HFFc6 (cell line): ENCODE data around the gene GIGYF2. TPM values are rescaled to one million over a fixed set of nuclear protein-coding genes. Genes with fewer than 3 reads are reported as not detected.
"Not testable (repeated sequence)": the region's sequence is repeated elsewhere in the genome, so short reads cannot be mapped to it uniquely, and the experiment has no call there.

Source experiments
- DNase-seq: peaks from one replicate; pipeline ENCODE4 v3.0.0-alpha.2; 2018
- H3K27ac Mint-ChIP-seq: 2 replicates; pipeline ENCODE4 v1.8.0; 2020; ENCODE audit warnings: mild to moderate bottlenecking, mixed read lengths
- H3K27me3 Mint-ChIP-seq: 2 replicates; pipeline ENCODE4 v1.8.0; 2021; ENCODE audit warnings: mild to moderate bottlenecking, moderate library complexity, mixed read lengths; ENCODE audit not compliant: insufficient read depth
- H3K36me3 Mint-ChIP-seq: 2 replicates; pipeline ENCODE4 v1.8.0; 2021; ENCODE audit warnings: low read depth, mixed read lengths
- H3K4me1 Mint-ChIP-seq: 2 replicates; pipeline ENCODE4 v1.8.0; 2020; ENCODE audit warnings: low read depth, mixed read lengths
- H3K4me3 Mint-ChIP-seq: 2 replicates; pipeline ENCODE4 v1.8.0; 2020; ENCODE audit warnings: mild to moderate bottlenecking, moderate library complexity, mixed read lengths
- H3K9me3 Mint-ChIP-seq: 2 replicates; pipeline ENCODE4 v1.8.0; 2020; ENCODE audit warnings: mild to moderate bottlenecking, mixed read lengths
- CTCF ChIP-seq: fragments of 200-600 bp; sonication (generic); IDR thresholded peaks from 2 replicates; pipeline ENCODE4 v1.5.0; 2021; ENCODE audit warnings: antibody characterized with exemption, mild to moderate bottlenecking
- total RNA-seq, 6 experiments: library from RNA; stranded (reverse); fragmentation: NEBNext Ultra II Directional; extraction: Animal tissue kit (Norgen Biotek cat#: 25700); gene quantifications; 2 replicates in 1 of 6; 3 replicates in 5 of 6; pipeline ENCODE4 v1.2.3, GENCODE V29; 2021

Gene GIGYF2
- total RNA-seq, 6 experiments from 2014 or later: 36.9 to 44.6 (median 42.3) TPM

DNA sequence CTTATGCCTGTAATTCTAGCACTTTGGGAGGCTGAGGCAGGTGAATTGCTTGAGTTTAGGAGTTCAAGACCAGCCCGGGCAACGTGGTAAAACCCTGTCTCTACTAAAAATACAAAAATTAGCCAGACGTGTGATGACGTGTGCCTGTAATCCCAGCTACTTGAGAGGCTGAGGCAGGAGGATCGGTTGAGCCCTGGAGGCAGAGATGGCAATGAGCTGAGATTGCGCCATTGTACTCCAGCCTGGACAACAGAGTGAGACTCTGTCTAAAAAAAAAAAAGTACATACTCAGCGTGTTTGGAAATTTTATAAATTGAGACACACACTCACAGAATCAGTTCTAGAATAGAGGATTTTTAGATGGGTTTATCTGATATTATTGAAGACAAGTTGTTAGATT lies 17.1 kb upstream of the GIGYF2 start:
- peaks cover 18% of the 10 kb centered on the region for H3K27me3 Mint-ChIP-seq
- H3K9me3 Mint-ChIP-seq: no peaks in the 10 kb centered on the region
- H3K36me3 Mint-ChIP-seq: no peaks in the 10 kb centered on the region
- no peak for DNase-seq
- no peaks in the 10 kb centered on the region for H3K4me1 Mint-ChIP-seq
- TF ChIP-seq CTCF: no peak
- no peak overlapping the region for H3K4me3 Mint-ChIP-seq
- H3K27ac Mint-ChIP-seq: no peak overlapping the region

DNA sequence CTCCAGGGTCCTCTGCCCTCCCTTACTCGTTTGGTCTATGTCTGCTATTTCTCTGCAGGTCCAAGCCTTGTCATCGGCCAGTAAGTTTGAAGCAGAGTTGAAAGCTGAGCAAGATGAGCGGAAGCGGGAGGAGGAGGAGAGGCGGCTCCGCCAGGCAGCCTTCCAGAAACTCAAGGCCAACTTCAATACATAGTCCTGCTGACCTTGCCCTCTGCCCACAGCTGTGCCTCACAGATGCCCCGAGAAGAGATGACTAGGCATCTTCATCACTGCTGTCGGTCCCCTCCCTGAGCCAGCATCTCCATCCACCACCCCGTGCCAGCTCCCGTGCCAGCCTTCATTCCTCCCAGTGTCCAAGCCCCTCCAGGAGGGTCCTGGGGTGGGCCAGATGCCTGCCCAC lies 15.6 kb upstream of the GIGYF2 start:
- Mint-ChIP-seq H3K9me3 (no peaks in the 10 kb centered on the region), H3K4me1 (no peaks in the 10 kb centered on the region), H3K4me3 (no peak overlapping the region), H3K27me3 (peaks cover 23% of the 10 kb centered on the region), H3K27ac (no peak overlapping the region), H3K36me3 (no peaks in the 10 kb centered on the region)
- DNase-seq: no peak
- TF ChIP-seq CTCF: no peak

GRCh38 chr2:232683368-232683767 lies 13.8 kb upstream of the GIGYF2 start:
- peak; percentile 33 for TF ChIP-seq CTCF
- no peaks in the 10 kb centered on the region for H3K4me1 Mint-ChIP-seq
- H3K27ac Mint-ChIP-seq: no peak overlapping the region
- no peaks in the 10 kb centered on the region for H3K36me3 Mint-ChIP-seq
- no peak overlapping the region for H3K4me3 Mint-ChIP-seq
- peaks cover 25% of the 10 kb centered on the region for H3K27me3 Mint-ChIP-seq
- no peak for DNase-seq
- no peaks in the 10 kb centered on the region for H3K9me3 Mint-ChIP-seq

- not testable (repeated sequence) for H3K4me3 Mint-ChIP-seq, H3K4me1 Mint-ChIP-seq, H3K36me3 Mint-ChIP-seq, DNase-seq, H3K27ac Mint-ChIP-seq, H3K9me3 Mint-ChIP-seq
- peaks cover 20% of the 10 kb centered on the region for H3K27me3 Mint-ChIP-seq
These were observed 11.7 kb upstream of the GIGYF2 start for GRCh38 chr2:232685391-232685790.

GRCh38 chr2:232687382-232688160 lies 9.6 kb upstream of the GIGYF2 start:
- H3K27me3 Mint-ChIP-seq: peaks cover 15% of the 10 kb centered on the region
- no peak overlapping the region for H3K4me3 Mint-ChIP-seq
- H3K9me3 Mint-ChIP-seq: no peaks in the 10 kb centered on the region
- H3K27ac Mint-ChIP-seq: no peak overlapping the region
- no peak for TF ChIP-seq CTCF
- peaks cover 6% of the 10 kb centered on the region; the same call in 1 of the 2 replicates for H3K4me1 Mint-ChIP-seq
- no peak for DNase-seq
- no peaks in the 10 kb centered on the region for H3K36me3 Mint-ChIP-seq

DNA sequence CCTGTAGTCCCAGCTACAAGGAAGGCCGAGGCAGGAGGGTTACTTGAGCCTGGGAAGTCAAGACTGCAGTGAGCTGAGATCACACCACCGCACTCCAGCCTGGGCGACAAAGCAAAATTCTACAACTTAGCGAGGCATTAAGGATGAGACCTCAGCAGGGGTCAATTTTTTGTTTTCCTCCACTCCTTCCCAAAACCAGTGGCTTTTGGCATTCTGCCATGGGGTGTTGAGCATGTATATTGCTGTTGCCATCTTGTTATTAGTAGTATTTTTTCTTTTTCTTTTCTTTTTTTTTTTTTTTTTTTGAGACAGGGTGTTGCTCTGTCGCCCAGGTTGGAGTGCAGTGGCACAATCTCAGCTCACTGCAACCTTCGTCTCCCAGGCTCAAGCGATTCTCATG lies 8.9 kb upstream of the GIGYF2 start:
- no peak overlapping the region for H3K4me3 Mint-ChIP-seq
- H3K36me3 Mint-ChIP-seq: no peaks in the 10 kb centered on the region
- peaks cover 6% of the 10 kb centered on the region; the same call in 1 of the 2 replicates for H3K4me1 Mint-ChIP-seq
- H3K9me3 Mint-ChIP-seq: no peaks in the 10 kb centered on the region
- no peak overlapping the region for H3K27ac Mint-ChIP-seq
- DNase-seq: no peak
- peaks cover 15% of the 10 kb centered on the region for H3K27me3 Mint-ChIP-seq
- no peak for TF ChIP-seq CTCF
